HUES6 (cell line): ENCODE results near the gene TMEM139.

Source experiments
- H3K27ac ChIP-seq: 2 replicates; pipeline ENCODE4 v1.7.0; 2013; ENCODE audit warnings: low read depth, mild to moderate bottlenecking, low read length, inconsistent platforms
- H3K27me3 ChIP-seq: 2 replicates; pipeline ENCODE4 v1.6.1; 2013; ENCODE audit warnings: low read length; ENCODE audit not compliant: control insufficient read depth, insufficient read depth
- H3K36me3 ChIP-seq: 2 replicates; pipeline ENCODE4 v1.6.1; 2013; ENCODE audit warnings: low read length; ENCODE audit not compliant: control insufficient read depth, insufficient read depth
- H3K4me1 ChIP-seq: 2 replicates; pipeline ENCODE4 v1.6.1; 2013; ENCODE audit warnings: low read length; ENCODE audit not compliant: control insufficient read depth, insufficient read depth
- H3K4me3 ChIP-seq: 2 replicates; pipeline ENCODE4 v1.5.1; 2013; ENCODE audit warnings: low read depth, low read length
- H3K9ac ChIP-seq: one replicate; pipeline ENCODE4 v1.6.1; 2013; ENCODE audit warnings: mild to moderate bottlenecking, low read length
- H3K9me3 ChIP-seq: 2 replicates; pipeline ENCODE4 v1.6.1; 2013; ENCODE audit warnings: low read depth, low read length; ENCODE audit not compliant: control insufficient read depth, insufficient read depth

TMEM139 gene

DNA sequence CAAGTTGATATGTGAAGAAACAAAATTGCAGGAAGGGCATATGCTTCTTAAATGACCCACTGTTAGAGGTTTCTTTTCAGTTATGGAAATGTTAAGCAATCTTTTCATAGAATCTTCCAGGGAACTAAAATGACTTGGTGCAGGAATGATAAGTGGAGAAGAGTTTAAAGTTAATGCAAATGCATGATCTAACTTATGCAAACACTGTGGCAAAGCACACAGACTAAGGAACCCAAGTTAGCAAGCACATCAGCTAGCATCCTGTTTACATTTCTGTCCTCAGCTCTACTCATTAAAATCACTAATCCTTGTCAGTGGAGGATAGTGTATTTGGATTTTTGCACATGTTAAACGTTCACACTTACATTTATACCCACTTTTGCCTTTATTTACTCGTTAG, 40.5 kb downstream of the TMEM139 start:
- Histone ChIP-seq H3K4me1 (peaks cover 19% of the 10 kb centered on the region), H3K9me3 (no peaks in the 10 kb centered on the region), H3K27ac (no peak overlapping the region), H3K36me3 (no peaks in the 10 kb centered on the region), H3K9ac (no peak overlapping the region), H3K27me3 (no peaks in the 10 kb centered on the region), H3K4me3 (no peak overlapping the region)

- Histone ChIP-seq H3K36me3 (no peaks in the 10 kb centered on the region), H3K27ac (no peak overlapping the region), H3K27me3 (no peaks in the 10 kb centered on the region), H3K4me1 (peaks cover 19% of the 10 kb centered on the region), H3K9ac (no peak overlapping the region), H3K4me3 (no peak overlapping the region), H3K9me3 (no peaks in the 10 kb centered on the region)
These were observed 43.1 kb downstream of the TMEM139 start for GRCh38 chr7:143327903-143328302.

GRCh38 chr7:143329471-143330170, 44.9 kb downstream of the TMEM139 start:
- no peak overlapping the region for H3K9ac ChIP-seq
- no peaks in the 10 kb centered on the region for H3K27me3 ChIP-seq
- no peak overlapping the region for H3K27ac ChIP-seq
- no peaks in the 10 kb centered on the region for H3K9me3 ChIP-seq
- H3K36me3 ChIP-seq, result no peaks in the 10 kb centered on the region
- H3K4me3 ChIP-seq, result no peak overlapping the region
- H3K4me1 ChIP-seq, result peaks cover 10% of the 10 kb centered on the region

- H3K9ac ChIP-seq, result no peak overlapping the region
- H3K27ac ChIP-seq, result no peak overlapping the region
- no peaks in the 10 kb centered on the region for H3K4me1 ChIP-seq
- no peaks in the 10 kb centered on the region for H3K27me3 ChIP-seq
- H3K36me3 ChIP-seq, result no peaks in the 10 kb centered on the region
- no peaks in the 10 kb centered on the region for H3K9me3 ChIP-seq
- no peak overlapping the region for H3K4me3 ChIP-seq
These were observed 46.5 kb downstream of the TMEM139 start for GRCh38 chr7:143331179-143331801.

DNA sequence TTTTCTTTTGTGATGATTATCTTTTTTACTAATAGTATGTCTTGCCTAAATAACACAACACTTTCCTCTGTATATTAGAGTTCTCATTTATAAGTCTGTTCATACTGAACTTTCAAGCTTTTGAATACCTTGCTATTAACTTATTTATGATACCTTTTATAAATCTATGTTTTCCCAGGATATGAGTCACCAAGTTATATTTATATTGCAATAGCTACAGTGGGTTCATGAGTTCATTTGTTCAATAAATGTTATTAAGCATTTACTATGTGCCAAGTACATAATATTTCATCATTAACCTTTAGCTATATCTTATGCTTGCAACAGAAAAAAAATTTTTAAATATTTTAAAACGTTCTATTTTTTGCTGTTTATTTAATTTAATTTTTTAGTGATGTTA, 49.5 kb downstream of the TMEM139 start:
- Histone ChIP-seq H3K36me3 (no peaks in the 10 kb centered on the region), H3K27ac (no peak overlapping the region), H3K9ac (no peak overlapping the region), H3K4me3 (no peak overlapping the region), H3K27me3 (peaks cover 2% of the 10 kb centered on the region; the same call in 1 of the 2 replicates), H3K9me3 (no peaks in the 10 kb centered on the region), H3K4me1 (no peaks in the 10 kb centered on the region)

GRCh38 chr7:143337216-143337615, 52.5 kb downstream of the TMEM139 start:
- Histone ChIP-seq H3K27ac (no peak overlapping the region), H3K36me3 (no peaks in the 10 kb centered on the region), H3K9ac (no peak overlapping the region), H3K27me3 (peaks cover 2% of the 10 kb centered on the region; the same call in 1 of the 2 replicates), H3K4me1 (no peaks in the 10 kb centered on the region), H3K9me3 (no peaks in the 10 kb centered on the region), H3K4me3 (no peak overlapping the region)
